ENCODE measurements around the gene TNFAIP8. TPM values are rescaled to one million over a fixed set of nuclear protein-coding genes. Genes with fewer than 3 reads are reported as not detected.

The TNFAIP8 gene
- total RNA-seq, 4 donors from 2014 or later = 9.8 to 28.1 (median 22.5) TPM

DNA sequence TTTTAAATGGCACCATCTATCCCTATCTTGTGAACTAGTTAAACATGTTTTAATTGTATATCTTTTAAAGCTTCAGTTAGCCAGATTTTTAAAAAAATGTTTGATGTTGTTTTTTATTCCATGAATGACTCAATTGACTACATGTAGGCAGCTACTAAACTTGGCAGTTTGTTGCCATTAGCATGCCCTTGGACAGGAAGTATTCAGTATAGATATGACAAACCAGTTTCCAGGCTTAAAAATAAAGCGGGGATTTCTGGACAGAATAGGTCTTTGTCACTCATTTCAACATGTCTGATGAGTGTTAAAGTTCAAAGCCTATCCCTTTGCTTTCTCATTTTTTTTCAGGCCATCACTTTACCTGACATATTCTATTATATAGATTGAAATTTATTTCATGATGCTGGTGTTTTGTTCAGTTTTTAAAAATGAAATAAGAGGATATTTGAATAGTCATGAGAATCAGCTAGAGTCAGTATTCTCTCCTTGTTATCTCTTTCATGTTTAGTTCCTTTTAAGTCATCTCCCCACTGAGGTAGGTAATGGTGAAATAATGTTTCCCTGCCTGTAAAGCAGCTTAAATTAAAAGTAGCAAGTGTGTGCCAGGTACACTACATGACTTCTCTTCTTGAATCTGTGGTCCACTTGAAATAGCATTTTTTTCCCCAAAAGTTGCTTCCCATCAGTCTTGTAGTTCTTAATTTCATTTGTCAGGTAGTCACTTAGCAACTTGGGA is 11.9 kb downstream of the TNFAIP8 start:
- Histone ChIP-seq H3K27ac (no peak overlapping the region), H3K4me3 (no peak overlapping the region), H3K4me1 (peaks cover 0 to 33% (median 9%) of the 10 kb centered on the region in 4 donors), H3K36me3 (no peaks in the 10 kb centered on the region), H3K27me3 (no peaks in the 10 kb centered on the region), H3K9me3 (no peaks in the 10 kb centered on the region)
- no peak for TF ChIP-seq EP300 (IDR thresholded peaks at IDR 0.05; ENCODE audit: low read depth)
- no peak for TF ChIP-seq POLR2A (IDR thresholded peaks at IDR 0.05)
- TF ChIP-seq CTCF (IDR thresholded peaks at IDR 0.05) = no peak
- TF ChIP-seq POLR2AphosphoS5 (IDR thresholded peaks at IDR 0.05) = no peak
- DNase-seq = no peak
- intact Hi-C loops (cut with DNase I; ENCODE audit: low total_unique reads) = no loop called here
- 46 to 58% methylated on average over 1 of the region's 1 CpG for WGBS, 2 donors (ENCODE audit: low coverage in 1 of 2)
- in situ Hi-C loops (cut with MboI; ENCODE audit: low pct_ligation_motif_present in 1 of 4, low pct_unique_long_range_greater_than_20kb in 1 of 4, low sequenced_read_pairs in 3 of 4) = no loop called here

DNA sequence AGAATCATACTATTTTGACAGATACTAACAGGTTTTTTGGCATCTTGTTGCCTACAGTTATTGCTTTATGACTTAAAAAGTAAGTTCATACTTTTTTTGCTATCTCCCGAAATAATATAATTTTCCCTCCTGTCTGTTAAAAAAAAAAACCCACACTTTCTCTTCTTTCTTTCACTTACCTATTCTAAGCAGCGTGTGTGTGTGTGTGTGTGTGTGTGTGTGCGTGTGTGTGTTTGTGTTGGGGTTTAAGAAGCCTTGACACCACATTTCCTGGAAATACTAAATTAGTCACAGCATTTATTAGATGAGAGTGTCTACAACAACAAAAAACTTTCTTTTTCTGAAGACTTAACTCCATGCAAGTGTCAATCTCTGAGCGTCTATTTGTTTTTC is 12.4 kb downstream of the TNFAIP8 start:
- in situ Hi-C loops (cut with MboI; ENCODE audit: low pct_ligation_motif_present in 1 of 4, low pct_unique_long_range_greater_than_20kb in 1 of 4, low sequenced_read_pairs in 3 of 4) (no loop called here), intact Hi-C loops (cut with DNase I; ENCODE audit: low total_unique reads) (no loop called here)
- Histone ChIP-seq H3K27ac (no peak overlapping the region), H3K4me3 (no peak overlapping the region), H3K4me1 (peaks cover 0 to 33% (median 9%) of the 10 kb centered on the region in 4 donors), H3K27me3 (no peaks in the 10 kb centered on the region), H3K36me3 (no peaks in the 10 kb centered on the region), H3K9me3 (no peaks in the 10 kb centered on the region)
- 46 to 61% methylated on average over 4 of the region's 4 CpGs for WGBS, 2 donors (ENCODE audit: low coverage in 1 of 2)
- no peak for DNase-seq
- TF ChIP-seq POLR2AphosphoS5 (IDR thresholded peaks at IDR 0.05) (no peak), POLR2A (IDR thresholded peaks at IDR 0.05) (no peak), EP300 (IDR thresholded peaks at IDR 0.05; ENCODE audit: low read depth) (no peak), CTCF (IDR thresholded peaks at IDR 0.05) (no peak)

DNA sequence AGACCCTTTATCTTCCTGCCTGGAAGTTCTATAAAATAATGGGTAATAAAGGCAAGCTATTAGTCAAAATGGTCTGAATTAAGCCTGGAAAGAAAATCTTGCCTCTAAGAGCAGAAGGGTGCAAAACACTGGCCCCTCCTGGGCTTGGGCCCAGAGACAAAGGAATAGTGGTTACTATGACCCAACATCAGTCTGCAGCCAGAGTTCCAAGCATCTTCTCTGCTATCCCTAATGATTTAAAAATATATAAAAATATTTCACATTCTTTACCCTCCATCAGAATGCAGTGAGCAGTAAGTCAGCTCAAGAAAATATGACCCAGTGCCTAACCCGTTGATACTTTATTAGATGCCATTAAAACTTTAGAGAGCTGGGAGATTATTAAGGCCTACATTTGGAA is 14.7 kb downstream of the TNFAIP8 start:
- no peaks in the 10 kb centered on the region for H3K27me3 ChIP-seq
- no peaks in the 10 kb centered on the region for H3K36me3 ChIP-seq
- no peaks in the 10 kb centered on the region for H3K9me3 ChIP-seq
- WGBS, 2 donors (ENCODE audit: low coverage in 1 of 2) = 44 to 64% methylated on average over 1 of the region's 1 CpG
- no peak for DNase-seq
- TF ChIP-seq EP300 (IDR thresholded peaks at IDR 0.05; ENCODE audit: low read depth) = no peak
- TF ChIP-seq POLR2A (IDR thresholded peaks at IDR 0.05) = no peak
- TF ChIP-seq CTCF (IDR thresholded peaks at IDR 0.05) = no peak
- TF ChIP-seq POLR2AphosphoS5 (IDR thresholded peaks at IDR 0.05) = no peak
- H3K4me3 ChIP-seq = no peak overlapping the region
- no peak overlapping the region for H3K27ac ChIP-seq
- H3K4me1 ChIP-seq = peaks cover 0 to 30% (median 8%) of the 10 kb centered on the region in 4 donors
- intact Hi-C loops (cut with DNase I; ENCODE audit: low total_unique reads) (no loop called here), in situ Hi-C loops (cut with MboI; ENCODE audit: low pct_ligation_motif_present in 1 of 4, low pct_unique_long_range_greater_than_20kb in 1 of 4, low sequenced_read_pairs in 3 of 4) (no loop called here)

- Histone ChIP-seq H3K27ac (no peak overlapping the region), H3K36me3 (no peaks in the 10 kb centered on the region), H3K9me3 (no peaks in the 10 kb centered on the region), H3K4me1 (peaks cover 0 to 23% (median 5%) of the 10 kb centered on the region in 4 donors), H3K4me3 (no peak overlapping the region), H3K27me3 (no peaks in the 10 kb centered on the region)
- no peak for DNase-seq
- intact Hi-C loops (cut with DNase I; ENCODE audit: low total_unique reads) = no loop called here
- in situ Hi-C loops (cut with MboI; ENCODE audit: low pct_ligation_motif_present in 1 of 4, low pct_unique_long_range_greater_than_20kb in 1 of 4, low sequenced_read_pairs in 3 of 4) = no loop called here
- WGBS, 2 donors (ENCODE audit: low coverage in 1 of 2) = 70 to 71% methylated on average over 4 of the region's 4 CpGs
- TF ChIP-seq EP300 (IDR thresholded peaks at IDR 0.05; ENCODE audit: low read depth) (no peak), CTCF (IDR thresholded peaks at IDR 0.05) (no peak), POLR2AphosphoS5 (IDR thresholded peaks at IDR 0.05) (no peak), POLR2A (IDR thresholded peaks at IDR 0.05) (no peak)
Measured at GRCh38 chr5:119371146-119371545, 15.3 kb downstream of the TNFAIP8 start.

All from transverse colon (tissue), 4 donors.